Neural progenitor cell (in vitro differentiated cells): ENCODE measurements around the gene PPM1G. TPM values are rescaled to one million over a fixed set of nuclear protein-coding genes. Genes with fewer than 3 reads are reported as not detected.

Experiments
- DNase-seq: peaks from one replicate; pipeline ENCODE4 v3.0.0-alpha.2; 2016; ENCODE audit warnings: low spot score
- H2AFZ ChIP-seq: fragments of 200-600 bp; sonication (generic); replicated peaks from 2 replicates; pipeline ENCODE4 v1.6.1; 2016; ENCODE audit warnings: antibody characterized with exemption
- H3F3A ChIP-seq: fragments of 200-600 bp; sonication (generic); 2 replicates; pipeline ENCODE4 v1.6.1; 2016; ENCODE audit warnings: antibody characterized with exemption, low read depth
- H3K27ac ChIP-seq: fragments of 200-600 bp; sonication (generic); 2 replicates; pipeline ENCODE4 v1.5.1; 2016; ENCODE audit warnings: mild to moderate bottlenecking
- H3K27me3 ChIP-seq: fragments of 200-600 bp; sonication (generic); 2 replicates; pipeline ENCODE4 v1.6.1; 2016; ENCODE audit warnings: mild to moderate bottlenecking, moderate library complexity
- H3K36me3 ChIP-seq: fragments of 200-600 bp; sonication (generic); 2 replicates; pipeline ENCODE4 v1.5.1; 2016
- H3K4me1 ChIP-seq: fragments of 200-600 bp; sonication (generic); 2 replicates; pipeline ENCODE4 v1.6.1; 2016; ENCODE audit warnings: mixed run types
- H3K4me2 ChIP-seq: fragments of 200-600 bp; sonication (generic); 2 replicates; pipeline ENCODE4 v1.6.1; 2016
- H3K4me3 ChIP-seq: fragments of 200-600 bp; sonication (generic); 2 replicates; pipeline ENCODE4 v1.5.1; 2016
- H3K79me2 ChIP-seq: fragments of 200-600 bp; sonication (generic); 2 replicates; pipeline ENCODE4 v1.6.1; 2016; ENCODE audit warnings: low read depth
- H3K9ac ChIP-seq: fragments of 200-600 bp; sonication (generic); 2 replicates; pipeline ENCODE4 v1.6.1; 2016
- H3K9me3 ChIP-seq: fragments of 200-600 bp; sonication (generic); 2 replicates; pipeline ENCODE4 v1.5.1; 2016; ENCODE audit warnings: low read depth
- H4K20me1 ChIP-seq: fragments of 200-600 bp; sonication (generic); 2 replicates; pipeline ENCODE4 v1.6.1; 2016; ENCODE audit warnings: low read depth
- H3K27ac Mint-ChIP-seq: 3 replicates; pipeline ENCODE4 v1.8.0; 2021; ENCODE audit warnings: mixed read lengths
- H3K27me3 Mint-ChIP-seq: 2 replicates; pipeline ENCODE4 v1.8.0; 2022; ENCODE audit warnings: low read depth, mild to moderate bottlenecking, inconsistent platforms, moderate library complexity, mixed read lengths; ENCODE audit not compliant: insufficient read depth
- H3K36me3 Mint-ChIP-seq: 3 replicates; pipeline ENCODE4 v1.8.0; 2021; ENCODE audit warnings: mixed read lengths
- H3K4me1 Mint-ChIP-seq: 3 replicates; pipeline ENCODE4 v1.8.0; 2021; ENCODE audit warnings: mixed read lengths
- H3K4me3 Mint-ChIP-seq: 3 replicates; pipeline ENCODE4 v1.8.0; 2021; ENCODE audit warnings: mild to moderate bottlenecking, moderate library complexity, mixed read lengths
- H3K9me3 Mint-ChIP-seq: 3 replicates; pipeline ENCODE4 v1.8.0; 2020; ENCODE audit warnings: mixed read lengths
- EZH2 ChIP-seq: fragments of 200-600 bp; sonication (generic); IDR thresholded peaks from 2 replicates; pipeline ENCODE4 v1.6.1; 2017; ENCODE audit warnings: antibody characterized with exemption, mild to moderate bottlenecking, moderate library complexity
- EZH2phosphoT487 ChIP-seq: fragments of 200-600 bp; sonication (generic); IDR thresholded peaks from 2 replicates; pipeline ENCODE4 v1.6.1; 2017; ENCODE audit warnings: antibody characterized with exemption
- total RNA-seq: library from RNA; depleted of rRNA; stranded (reverse); fragments of >200 nt; gene quantifications from 2 replicates; pipeline ENCODE4 v1.2.3, GENCODE V29; 2015; ENCODE audit warnings: low replicate concordance
- TF ChIP-seq, protein P1 (sequence below): fragments of 200-600 bp; sonication (generic); IDR thresholded peaks from 2 replicates; pipeline ENCODE4 v1.5.1; 2017; ENCODE audit warnings: antibody characterized with exemption, mild to moderate bottlenecking

PPM1G gene, protein sequence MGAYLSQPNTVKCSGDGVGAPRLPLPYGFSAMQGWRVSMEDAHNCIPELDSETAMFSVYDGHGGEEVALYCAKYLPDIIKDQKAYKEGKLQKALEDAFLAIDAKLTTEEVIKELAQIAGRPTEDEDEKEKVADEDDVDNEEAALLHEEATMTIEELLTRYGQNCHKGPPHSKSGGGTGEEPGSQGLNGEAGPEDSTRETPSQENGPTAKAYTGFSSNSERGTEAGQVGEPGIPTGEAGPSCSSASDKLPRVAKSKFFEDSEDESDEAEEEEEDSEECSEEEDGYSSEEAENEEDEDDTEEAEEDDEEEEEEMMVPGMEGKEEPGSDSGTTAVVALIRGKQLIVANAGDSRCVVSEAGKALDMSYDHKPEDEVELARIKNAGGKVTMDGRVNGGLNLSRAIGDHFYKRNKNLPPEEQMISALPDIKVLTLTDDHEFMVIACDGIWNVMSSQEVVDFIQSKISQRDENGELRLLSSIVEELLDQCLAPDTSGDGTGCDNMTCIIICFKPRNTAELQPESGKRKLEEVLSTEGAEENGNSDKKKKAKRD
- 114 and 116 TPM in 2 replicates for total RNA-seq

DNA sequence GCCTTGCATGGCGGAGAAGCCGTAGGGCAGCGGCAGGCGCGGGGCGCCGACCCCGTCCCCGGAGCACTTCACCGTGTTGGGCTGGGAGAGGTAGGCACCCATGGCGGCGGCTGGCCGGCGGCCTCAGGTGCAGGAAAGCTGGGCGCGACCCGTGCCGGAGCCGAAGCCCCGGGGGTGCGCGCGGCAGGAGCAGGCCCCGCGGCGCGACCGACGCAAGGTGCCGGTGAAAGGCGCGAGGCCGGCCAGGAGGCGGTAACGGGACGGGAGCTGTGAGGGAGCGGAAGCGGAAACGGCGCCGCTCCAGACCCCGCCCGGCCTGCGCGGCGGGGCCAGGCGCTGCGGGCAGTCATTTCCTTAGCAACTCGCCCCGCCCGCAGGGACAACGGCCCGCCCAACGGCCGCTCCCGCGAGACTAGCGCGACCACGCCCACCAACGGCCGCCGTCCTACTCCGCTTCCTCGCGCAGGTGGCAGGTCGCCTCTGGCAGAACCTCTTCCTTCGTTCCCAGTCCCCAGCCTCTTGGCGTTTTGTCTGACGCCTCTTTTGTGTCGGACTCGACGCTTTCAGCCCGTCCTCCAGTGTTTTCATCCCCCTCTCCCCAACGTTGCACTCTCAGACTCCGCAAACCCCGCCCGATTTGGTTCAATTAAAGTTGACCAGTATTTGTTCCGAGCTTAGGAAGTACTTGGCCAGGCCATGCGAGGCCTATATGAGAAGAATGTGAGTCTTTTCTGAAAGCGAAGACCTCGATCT, at the start of gene PPM1G:
PPM1G (minus strand) TSS at position 271 of the 753 bp plus-strand sequence; CDS start at position 102, 169 bp downstream.
- H3K27ac ChIP-seq, result peak within 1 kb of the TSS; percentile 86
- peak within 1 kb of the TSS; percentile 93 for H3K27ac Mint-ChIP-seq
- peaks cover 7% of the 10 kb centered on the region for H3K9me3 Mint-ChIP-seq
- peaks cover 20% of the 10 kb centered on the region for H3F3A ChIP-seq
- H3K4me3 ChIP-seq, result peak within 1 kb of the TSS; percentile 99
- H3K9ac ChIP-seq, result peak within 1 kb of the TSS; percentile 90
- peaks cover 18% of the 10 kb centered on the region for H3K4me1 Mint-ChIP-seq
- peak within 1 kb of the TSS; percentile 94 for H3K4me3 Mint-ChIP-seq
- H3K36me3 Mint-ChIP-seq, result peaks cover 6% of the 10 kb centered on the region
- peaks cover 49% of the 10 kb centered on the region for H3K79me2 ChIP-seq
- H3K36me3 ChIP-seq, result no peaks in the 10 kb centered on the region
- H3K9me3 ChIP-seq, result no peaks in the 10 kb centered on the region
- peak; percentile 98 for DNase-seq
- no peaks in the 10 kb centered on the region for H3K27me3 ChIP-seq
- peaks cover under 1% of the 10 kb centered on the region for H3K27me3 Mint-ChIP-seq
- no peak for TF ChIP-seq EZH2
- TF ChIP-seq EZH2phosphoT487, result no peak
- TF ChIP-seq, protein P1, sequence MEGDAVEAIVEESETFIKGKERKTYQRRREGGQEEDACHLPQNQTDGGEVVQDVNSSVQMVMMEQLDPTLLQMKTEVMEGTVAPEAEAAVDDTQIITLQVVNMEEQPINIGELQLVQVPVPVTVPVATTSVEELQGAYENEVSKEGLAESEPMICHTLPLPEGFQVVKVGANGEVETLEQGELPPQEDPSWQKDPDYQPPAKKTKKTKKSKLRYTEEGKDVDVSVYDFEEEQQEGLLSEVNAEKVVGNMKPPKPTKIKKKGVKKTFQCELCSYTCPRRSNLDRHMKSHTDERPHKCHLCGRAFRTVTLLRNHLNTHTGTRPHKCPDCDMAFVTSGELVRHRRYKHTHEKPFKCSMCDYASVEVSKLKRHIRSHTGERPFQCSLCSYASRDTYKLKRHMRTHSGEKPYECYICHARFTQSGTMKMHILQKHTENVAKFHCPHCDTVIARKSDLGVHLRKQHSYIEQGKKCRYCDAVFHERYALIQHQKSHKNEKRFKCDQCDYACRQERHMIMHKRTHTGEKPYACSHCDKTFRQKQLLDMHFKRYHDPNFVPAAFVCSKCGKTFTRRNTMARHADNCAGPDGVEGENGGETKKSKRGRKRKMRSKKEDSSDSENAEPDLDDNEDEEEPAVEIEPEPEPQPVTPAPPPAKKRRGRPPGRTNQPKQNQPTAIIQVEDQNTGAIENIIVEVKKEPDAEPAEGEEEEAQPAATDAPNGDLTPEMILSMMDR, result no peak
- H2AFZ ChIP-seq, result peak within 1 kb of the TSS; percentile 95
- H3K4me2 ChIP-seq, result peak within 1 kb of the TSS; percentile 82
- peaks cover 34% of the 10 kb centered on the region for H4K20me1 ChIP-seq
- H3K4me1 ChIP-seq, result peaks cover 4% of the 10 kb centered on the region

DNA sequence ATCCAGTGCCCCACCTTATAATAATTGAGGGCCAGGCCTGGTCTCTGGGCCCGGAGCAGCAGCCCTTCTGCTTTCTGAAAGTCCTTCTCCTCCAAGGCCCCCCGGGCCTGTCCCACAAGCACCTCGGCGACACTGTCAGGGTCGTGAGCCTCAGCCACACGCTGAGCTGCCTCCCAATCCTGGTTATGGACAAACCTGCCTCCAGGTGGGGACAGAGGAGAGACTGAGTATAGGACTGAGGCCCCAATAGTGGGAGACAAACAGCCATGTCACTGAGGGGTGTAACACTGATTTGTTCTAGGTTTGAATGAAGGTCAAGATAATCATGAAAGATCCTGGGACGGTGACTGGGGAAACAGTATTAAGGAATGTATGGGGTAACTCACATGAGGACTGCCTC, 44.6 kb upstream of the PPM1G start:
- H3K27ac ChIP-seq, result no peak overlapping the region
- H3K27me3 Mint-ChIP-seq, result peaks cover 4% of the 10 kb centered on the region
- no peaks in the 10 kb centered on the region for H3K9me3 ChIP-seq
- H3K27ac Mint-ChIP-seq, result peak overlapping the region; percentile 38
- no peak overlapping the region for H3K4me2 ChIP-seq
- peaks cover 15% of the 10 kb centered on the region for H3K36me3 Mint-ChIP-seq
- no peak overlapping the region for H2AFZ ChIP-seq
- H3K4me1 ChIP-seq, result no peaks in the 10 kb centered on the region
- H3K9me3 Mint-ChIP-seq, result no peaks in the 10 kb centered on the region
- H3K4me3 ChIP-seq, result no peak overlapping the region
- DNase-seq, result no peak
- H4K20me1 ChIP-seq, result no peaks in the 10 kb centered on the region
- H3K36me3 ChIP-seq, result no peaks in the 10 kb centered on the region
- H3K4me1 Mint-ChIP-seq, result no peaks in the 10 kb centered on the region
- H3K4me3 Mint-ChIP-seq, result no peak overlapping the region
- no peak overlapping the region for H3K9ac ChIP-seq
- no peaks in the 10 kb centered on the region for H3K79me2 ChIP-seq
- no peaks in the 10 kb centered on the region for H3F3A ChIP-seq
- TF ChIP-seq EZH2phosphoT487 (no peak), EZH2 (no peak)
- TF ChIP-seq, protein P1, result no peak
- no peaks in the 10 kb centered on the region for H3K27me3 ChIP-seq

DNA sequence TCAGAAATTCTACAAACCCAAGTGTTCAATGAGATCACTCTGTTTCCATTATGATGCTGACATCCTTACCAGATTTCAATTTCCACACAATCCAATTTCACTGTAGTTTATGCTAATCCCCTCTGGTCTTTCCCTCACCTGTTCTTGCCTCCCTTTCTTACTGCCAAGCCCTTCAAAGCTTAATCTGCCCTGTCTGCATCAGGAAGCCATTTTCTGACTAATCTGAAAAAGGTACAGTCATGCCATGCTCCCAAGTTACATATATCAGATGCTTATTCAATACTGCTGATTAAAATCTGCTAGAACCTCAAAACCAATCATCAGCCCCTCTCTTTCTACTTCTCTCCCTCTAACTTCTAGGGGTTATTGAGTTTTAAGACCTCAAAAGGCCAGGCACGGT, 41.7 kb upstream of the PPM1G start:
- H2AFZ ChIP-seq, result no peak overlapping the region
- H3K4me2 ChIP-seq, result no peak overlapping the region
- Mint-ChIP-seq H3K4me1 (no peaks in the 10 kb centered on the region), H3K36me3 (peaks cover 27% of the 10 kb centered on the region), H3K27ac (no peak overlapping the region), H3K9me3 (no peaks in the 10 kb centered on the region), H3K27me3 (peaks cover 2% of the 10 kb centered on the region), H3K4me3 (no peak overlapping the region)
- TF ChIP-seq EZH2 (no peak), EZH2phosphoT487 (no peak)
- TF ChIP-seq, protein P1, result no peak
- H3K36me3 ChIP-seq, result no peaks in the 10 kb centered on the region
- no peaks in the 10 kb centered on the region for H3K9me3 ChIP-seq
- no peak overlapping the region for H3K4me3 ChIP-seq
- H4K20me1 ChIP-seq, result no peaks in the 10 kb centered on the region
- no peak for DNase-seq
- H3K4me1 ChIP-seq, result no peaks in the 10 kb centered on the region
- H3F3A ChIP-seq, result no peaks in the 10 kb centered on the region
- H3K9ac ChIP-seq, result no peak overlapping the region
- H3K27me3 ChIP-seq, result no peaks in the 10 kb centered on the region
- H3K79me2 ChIP-seq, result no peaks in the 10 kb centered on the region
- no peak overlapping the region for H3K27ac ChIP-seq
